Measurements from ENCODE around the gene TMEM186. TPM values are rescaled to one million over a fixed set of nuclear protein-coding genes. Genes with fewer than 3 reads are reported as not detected.
"Not testable (repeated sequence)": the region's sequence is repeated elsewhere in the genome, so short reads cannot be mapped to it uniquely, and the experiment has no call there.

Gene TMEM186
- polyA plus RNA-seq, 1 of the 3 experiments (the other 2 are of a cell fraction), result 13.2 TPM

DNA sequence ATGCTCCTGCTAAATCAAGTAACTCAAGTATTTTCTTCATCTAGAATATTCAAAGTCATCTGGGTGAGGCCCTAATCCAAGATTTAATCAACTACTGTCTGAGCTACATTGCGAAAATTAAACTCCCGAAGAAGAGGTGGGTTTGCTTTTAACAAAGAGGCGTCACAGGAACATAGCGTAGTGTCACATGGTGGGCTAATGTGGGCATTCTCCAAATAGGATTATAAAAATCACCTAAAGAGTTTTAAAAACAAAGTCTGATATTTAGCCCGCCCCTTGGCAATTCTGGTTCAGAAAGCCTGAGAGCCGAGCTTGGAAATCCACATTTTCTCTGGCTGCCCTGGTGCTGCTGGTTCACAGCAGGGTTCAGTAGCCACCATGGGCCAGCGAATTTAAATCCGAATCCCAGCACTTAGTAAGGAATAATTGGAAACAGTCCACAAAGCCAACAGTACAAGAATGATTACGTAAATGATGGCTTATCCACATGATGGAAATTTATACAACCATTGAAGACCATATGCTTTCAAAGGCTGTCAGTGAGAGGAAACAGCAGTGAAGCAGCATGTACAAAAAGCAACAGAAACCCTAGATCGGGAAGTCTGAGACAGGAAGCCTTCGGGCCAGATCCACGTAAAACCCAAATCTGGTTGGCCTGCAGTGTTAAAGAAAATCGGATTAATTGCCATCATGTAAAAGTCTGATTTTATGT is 9.0 kb upstream of the TMEM186 start (continued):
- TF ChIP-seq TCF12 (IDR thresholded peaks at IDR 0.05) (no peak), EZH2phosphoT487 (IDR thresholded peaks at IDR 0.05; ENCODE audit: borderline replicate concordance, low read depth) (no peak), TEAD4 (IDR thresholded peaks at IDR 0.05; ENCODE audit: borderline replicate concordance, insufficient read depth) (no peak), TAF1 (IDR thresholded peaks at IDR 0.05; ENCODE audit: borderline replicate concordance, low read depth, low read length) (no peak), CHD2 (IDR thresholded peaks at IDR 0.05; ENCODE audit: low read length, partially characterized antibody) (peak; percentile 44), RAD21 (IDR thresholded peaks at IDR 0.05; ENCODE audit: low read length) (peak; percentile 34; the same call in 1 of the 2 replicates), FOXM1 (IDR thresholded peaks at IDR 0.05; ENCODE audit: low read depth) (no peak)
- TF ChIP-seq, protein P1, sequence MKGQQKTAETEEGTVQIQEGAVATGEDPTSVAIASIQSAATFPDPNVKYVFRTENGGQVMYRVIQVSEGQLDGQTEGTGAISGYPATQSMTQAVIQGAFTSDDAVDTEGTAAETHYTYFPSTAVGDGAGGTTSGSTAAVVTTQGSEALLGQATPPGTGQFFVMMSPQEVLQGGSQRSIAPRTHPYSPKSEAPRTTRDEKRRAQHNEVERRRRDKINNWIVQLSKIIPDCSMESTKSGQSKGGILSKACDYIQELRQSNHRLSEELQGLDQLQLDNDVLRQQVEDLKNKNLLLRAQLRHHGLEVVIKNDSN (IDR thresholded peaks at IDR 0.05; ENCODE audit: borderline replicate concordance, low read depth), result no peak
- TF ChIP-seq, protein P2, sequence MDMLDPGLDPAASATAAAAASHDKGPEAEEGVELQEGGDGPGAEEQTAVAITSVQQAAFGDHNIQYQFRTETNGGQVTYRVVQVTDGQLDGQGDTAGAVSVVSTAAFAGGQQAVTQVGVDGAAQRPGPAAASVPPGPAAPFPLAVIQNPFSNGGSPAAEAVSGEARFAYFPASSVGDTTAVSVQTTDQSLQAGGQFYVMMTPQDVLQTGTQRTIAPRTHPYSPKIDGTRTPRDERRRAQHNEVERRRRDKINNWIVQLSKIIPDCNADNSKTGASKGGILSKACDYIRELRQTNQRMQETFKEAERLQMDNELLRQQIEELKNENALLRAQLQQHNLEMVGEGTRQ (IDR thresholded peaks at IDR 0.05; ENCODE audit: borderline replicate concordance, low read depth, low read length), result no peak

DNA sequence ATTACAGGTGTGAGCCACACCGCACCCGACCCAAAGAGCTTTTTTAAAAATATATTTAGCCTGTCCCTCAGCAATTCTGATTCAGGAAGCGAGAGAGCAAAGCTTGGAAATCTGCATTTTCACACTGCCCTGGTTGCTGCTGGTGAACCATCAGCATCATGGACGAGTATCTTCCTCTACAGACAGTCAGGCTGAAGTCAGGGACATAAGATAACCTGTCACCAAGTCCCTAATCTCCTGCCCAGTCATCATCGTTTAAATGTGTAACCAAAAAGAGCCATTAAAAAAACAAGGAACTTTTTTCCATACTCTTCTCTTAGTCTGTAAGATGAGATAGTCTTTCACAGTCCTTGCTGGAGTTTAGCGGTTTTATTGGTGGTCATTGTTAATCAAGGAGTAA is 6.9 kb upstream of the TMEM186 start:
- no peak overlapping the region for H3K4me2 ChIP-seq
- peaks cover 55% of the 10 kb centered on the region for H4K20me1 ChIP-seq (ENCODE audit: insufficient read depth)
- no peaks in the 10 kb centered on the region for H3K9me3 ChIP-seq
- H3K79me2 ChIP-seq (ENCODE audit: insufficient read depth), result peaks cover 100% of the 10 kb centered on the region
- TF ChIP-seq SIN3A (IDR thresholded peaks at IDR 0.05; ENCODE audit: borderline replicate concordance, low read depth, low read length) (no peak), MEF2A (IDR thresholded peaks at IDR 0.05; ENCODE audit: borderline replicate concordance, low read depth) (no peak), EP300 (IDR thresholded peaks at IDR 0.05; ENCODE audit: borderline replicate concordance in 1 of 2, low read depth in 1 of 2, low read length in 1 of 2) (no peak), TEAD4 (IDR thresholded peaks at IDR 0.05; ENCODE audit: borderline replicate concordance, insufficient read depth) (no peak)
- no peak overlapping the region for H3K4me3 ChIP-seq (ENCODE audit: low read depth in 2 of 2, low read length in 1 of 2)
- no peaks in the 10 kb centered on the region for H3F3A ChIP-seq (replicated peaks; ENCODE audit: insufficient read depth)
- WGBS (ENCODE audit: low lambda C conversion rate), result 96% methylated on average over 6 of the region's 6 CpGs
- DNase-seq, result no peak
- no peaks in the 10 kb centered on the region for H3K9me2 ChIP-seq
- peaks cover 62 to 91% of the 10 kb centered on the region in 2 experiments for H3K36me3 ChIP-seq (replicated peaks in 1 of 2; ENCODE audit: control insufficient read depth in 1 of 2, insufficient read depth in 2 of 2, low read length in 1 of 2)
- ChIA-PET CTCF (interaction anchor here (0.7 to 1.2 kb wide), 3 partner anchors 13 to 205 kb away, joined by 3 read pairs; no protein-coding TSS in a partner anchor), POLR2A (interaction anchor here (0.9 kb wide), 1 partner anchor 59 kb away, joined by 6 read pairs; no protein-coding TSS in a partner anchor)
- no peaks in the 10 kb centered on the region for H3K27me3 ChIP-seq (ENCODE audit: insufficient read depth)
- H3K9ac ChIP-seq, result no peak overlapping the region
- peaks cover 0 to 26% of the 10 kb centered on the region in 2 experiments for H3K4me1 ChIP-seq (ENCODE audit: control insufficient read depth in 1 of 2, insufficient read depth in 2 of 2, low read depth in 1 of 2, low read length in 1 of 2)
- H2AFZ ChIP-seq (ENCODE audit: low read depth), result no peak overlapping the region
- 0 out of 4 replicates have a peak overlapping the region, but pooled peaks of 1 of the 2 experiments have one; percentile 18 for H3K27ac ChIP-seq (ENCODE audit: low read depth in 2 of 2, low read length in 1 of 2)

DNA sequence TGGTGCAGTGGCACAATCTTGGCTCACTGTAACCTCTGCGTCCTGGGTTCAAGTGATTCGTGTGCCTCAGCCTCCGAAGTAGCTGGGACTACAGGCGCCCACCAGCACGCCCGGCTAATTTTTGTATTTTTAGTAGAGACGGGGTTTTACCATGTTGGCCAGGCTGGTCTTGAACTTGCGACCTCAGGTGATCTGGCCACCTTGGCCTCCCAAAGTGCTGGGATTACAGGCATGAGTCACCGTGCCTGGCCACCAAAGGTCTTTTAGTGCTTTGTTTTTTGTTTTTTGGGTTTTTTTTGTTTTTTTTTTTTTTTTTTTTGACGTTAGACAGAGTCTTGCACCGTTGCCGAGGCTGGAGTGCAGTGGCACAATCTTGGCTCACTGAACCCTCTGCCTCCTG is 6.3 kb upstream of the TMEM186 start:
- POLR2A ChIA-PET, result interaction anchor here (0.9 kb wide), 1 partner anchor 59 kb away, joined by 6 read pairs; no protein-coding TSS in a partner anchor
- H3K4me3 ChIP-seq (ENCODE audit: low read depth in 2 of 2, low read length in 1 of 2); H3K9ac ChIP-seq; H2AFZ ChIP-seq (ENCODE audit: low read depth); H3K9me3 ChIP-seq; H3K27ac ChIP-seq (ENCODE audit: low read depth in 2 of 2, low read length in 1 of 2); H3K27me3 ChIP-seq (ENCODE audit: insufficient read depth); H3K4me2 ChIP-seq; DNase-seq; H3K9me2 ChIP-seq; H3F3A ChIP-seq (replicated peaks; ENCODE audit: insufficient read depth): not testable (repeated sequence)
- WGBS (ENCODE audit: low lambda C conversion rate), result 94% methylated on average over 12 of the region's 12 CpGs
- H3K4me1 ChIP-seq (ENCODE audit: control insufficient read depth in 1 of 2, insufficient read depth in 2 of 2, low read depth in 1 of 2, low read length in 1 of 2), result peaks cover 0 to 27% of the 10 kb centered on the region in 2 experiments
- peaks cover 100% of the 10 kb centered on the region for H3K79me2 ChIP-seq (ENCODE audit: insufficient read depth)
- H3K36me3 ChIP-seq (replicated peaks in 1 of 2; ENCODE audit: control insufficient read depth in 1 of 2, insufficient read depth in 2 of 2, low read length in 1 of 2), result peaks cover 56 to 85% of the 10 kb centered on the region in 2 experiments
- CTCF ChIA-PET, result interaction anchor here (1.0 to 1.2 kb wide), 2 partner anchors 76 to 205 kb away, joined by 3 to 5 read pairs; no protein-coding TSS in a partner anchor
- peaks cover 59% of the 10 kb centered on the region for H4K20me1 ChIP-seq (ENCODE audit: insufficient read depth)
